Adipose tissue (tissue), 3 donors: ENCODE results near the gene RBM26. TPM values are rescaled to one million over a fixed set of nuclear protein-coding genes. Genes with fewer than 3 reads are reported as not detected.

Experiments used
- H3K27ac ChIP-seq: one replicate; pipeline ENCODE4 v1.5.1; 2013; ENCODE audit warnings: low read depth, low read length
- WGBS, 3 donors: extraction: QIAGEN DNeasy Blood & Tissue Kit; methylation state at CpG; one replicate each; pipeline ENCODE4 v1.1.7; 2013; 5-methylcytosine and 5-hydroxymethylcytosine counted together
- polyA plus RNA-seq, 3 donors: library from polyadenylated mRNA; stranded (reverse); fragments of 200-250 nt; gene quantifications; one replicate each; pipeline ENCODE4 v1.2.3, GENCODE V29; 2013
- donor health status: healthy with polysubstance abuse.
- donor health status: Bipolar disorder and iron deficiency.
- donor health status: healthy.

Gene RBM26
- polyA plus RNA-seq, 3 donors = 8.2 to 15.2 (median 12.5) TPM

DNA sequence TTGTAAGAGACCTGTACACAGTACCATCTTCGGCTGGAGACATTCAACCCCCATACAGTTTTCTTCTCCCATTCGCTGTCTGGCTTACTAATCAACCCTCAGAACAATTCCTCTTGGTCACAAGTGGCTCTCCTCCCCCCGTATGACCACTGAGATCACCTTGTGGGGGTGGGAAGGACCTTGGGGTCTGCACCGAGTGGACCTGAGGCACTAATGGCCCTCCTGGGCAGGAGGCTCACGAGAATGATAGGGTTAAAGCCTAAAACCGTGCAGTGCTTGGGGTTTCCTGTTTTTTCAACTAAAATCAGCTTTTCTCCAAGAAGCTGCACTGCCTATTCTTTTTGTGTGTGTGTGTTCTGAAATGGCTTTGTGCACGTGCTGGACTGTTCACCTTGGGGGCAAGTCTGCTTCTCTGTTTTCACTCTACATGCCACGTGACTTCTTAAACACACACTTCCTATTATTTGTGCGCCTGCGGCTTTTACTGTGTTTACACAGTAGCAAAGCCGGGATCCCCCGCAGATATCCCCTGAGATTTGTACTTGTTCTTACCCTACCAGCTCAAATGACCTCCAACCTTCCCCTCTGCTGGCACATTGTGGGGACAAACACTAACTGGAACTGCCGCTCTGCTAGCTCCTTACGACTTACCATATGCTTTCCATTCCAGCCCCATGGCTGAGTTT, 12.3 kb downstream of the RBM26 start:
- H3K27ac ChIP-seq = no peak overlapping the region
- 45 to 55% (median 52%) methylated on average over 14 of the region's 14 CpGs for WGBS, 3 donors

DNA sequence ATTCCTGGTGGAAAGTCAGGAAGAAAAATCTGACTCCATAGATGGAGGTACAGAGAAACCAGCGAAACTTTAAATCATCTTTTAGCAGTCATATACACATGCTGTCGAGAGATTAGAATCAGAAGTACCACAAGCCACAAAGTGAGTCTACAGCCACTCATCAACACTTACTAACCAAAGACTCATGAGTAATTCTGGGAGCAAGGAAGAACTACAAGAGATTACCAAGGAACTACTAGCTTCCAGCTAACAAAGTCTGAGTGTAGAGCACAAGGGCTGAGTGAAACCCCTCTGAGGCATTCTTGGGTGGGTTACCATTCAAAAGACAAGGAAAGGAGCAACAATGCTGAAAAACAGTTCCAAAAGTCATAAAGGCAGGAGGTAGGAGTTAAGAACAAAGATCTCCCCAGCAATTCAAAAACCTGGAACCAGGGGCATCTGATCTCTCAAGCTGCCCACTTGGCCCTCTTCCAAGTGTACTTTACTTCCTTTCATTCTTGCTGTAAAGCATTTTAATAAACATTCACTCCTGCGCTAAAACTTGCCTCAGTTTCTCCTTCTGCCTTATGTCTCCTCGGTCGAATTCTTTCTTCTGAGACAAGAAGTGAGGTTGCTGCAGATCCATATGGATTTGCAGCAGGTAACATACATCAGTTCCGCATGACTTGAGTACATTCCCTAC, 13.0 kb downstream of the RBM26 start:
- H3K27ac ChIP-seq = no peak overlapping the region
- 74 to 82% (median 79%) methylated on average over 6 of the region's 6 CpGs for WGBS, 3 donors

DNA sequence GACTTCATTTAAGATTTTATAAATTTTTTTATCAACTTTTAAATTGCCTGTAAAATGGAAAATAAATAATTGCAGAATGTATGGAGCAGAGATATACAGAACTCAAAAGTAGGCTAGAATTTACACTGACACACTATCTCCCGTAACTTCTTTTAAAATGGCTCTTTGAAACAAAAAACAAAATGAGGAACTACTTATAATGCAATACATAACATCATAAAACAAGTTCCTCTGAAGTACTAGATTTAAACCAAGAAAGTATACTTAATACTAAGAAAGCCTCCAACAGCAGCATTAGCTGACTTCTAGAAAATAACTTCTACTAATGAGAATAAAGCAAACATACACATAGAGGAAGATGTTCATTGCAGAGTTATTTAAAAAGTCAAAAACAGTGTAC, 17.0 kb downstream of the RBM26 start:
- WGBS, 3 donors = 60 to 97% (median 64%) methylated on average over 1 of the region's 1 CpG
- no peak overlapping the region for H3K27ac ChIP-seq

DNA sequence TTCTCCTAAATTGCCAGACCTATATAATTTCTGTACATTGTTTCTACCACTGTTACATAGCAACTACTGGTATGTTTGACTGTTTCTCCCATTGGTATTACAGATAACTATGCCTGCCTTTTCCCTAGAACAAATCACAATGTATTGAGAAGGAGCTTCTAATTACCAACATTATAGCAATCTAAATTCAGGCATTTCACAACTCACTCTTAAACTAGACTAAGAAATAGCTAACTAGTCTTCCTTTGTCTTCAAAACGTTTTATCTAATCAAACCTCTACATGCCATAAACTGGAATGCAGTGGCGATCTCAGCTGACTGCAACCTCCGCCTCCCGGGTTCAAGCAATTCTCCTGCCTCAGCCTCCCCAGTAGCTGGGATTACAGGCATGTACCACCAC, 18.2 kb downstream of the RBM26 start:
- no peak overlapping the region for H3K27ac ChIP-seq
- 81 to 92% (median 86%) methylated on average over 4 of the region's 4 CpGs for WGBS, 3 donors

DNA sequence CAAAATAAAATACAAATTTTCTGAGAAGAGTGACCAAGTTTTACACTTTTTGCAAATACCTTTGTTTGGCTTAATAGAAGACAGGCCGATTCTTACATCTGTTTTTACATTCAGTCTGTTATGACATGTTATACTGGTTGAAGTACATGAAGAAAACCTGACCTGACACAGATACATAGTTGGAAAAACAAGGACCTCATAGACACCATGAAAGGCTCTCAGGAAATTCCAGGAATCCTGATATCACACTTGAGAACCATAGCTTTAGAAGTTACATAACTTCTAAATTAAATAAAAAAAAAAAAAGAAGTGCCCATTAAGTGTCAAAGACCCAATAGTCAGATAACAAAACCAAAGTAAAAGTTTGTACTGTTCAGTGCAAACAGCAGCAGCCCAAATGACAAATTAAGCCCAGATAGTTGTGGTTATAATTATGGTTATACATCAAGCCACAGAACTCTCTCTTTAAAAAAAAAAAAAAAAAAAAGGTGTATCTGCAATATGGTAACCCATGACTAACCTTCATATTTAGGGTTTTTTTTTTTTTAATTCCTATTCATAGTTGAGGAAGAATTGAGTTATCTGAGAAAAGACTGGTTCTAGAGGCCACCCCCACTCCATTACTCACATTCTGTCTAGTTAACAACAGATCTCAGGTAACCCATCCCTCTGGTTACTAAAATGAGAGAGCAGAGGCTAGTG, 19.8 kb downstream of the RBM26 start:
- 79 to 97% (median 90%) methylated on average over 1 of the region's 1 CpG for WGBS, 3 donors

DNA sequence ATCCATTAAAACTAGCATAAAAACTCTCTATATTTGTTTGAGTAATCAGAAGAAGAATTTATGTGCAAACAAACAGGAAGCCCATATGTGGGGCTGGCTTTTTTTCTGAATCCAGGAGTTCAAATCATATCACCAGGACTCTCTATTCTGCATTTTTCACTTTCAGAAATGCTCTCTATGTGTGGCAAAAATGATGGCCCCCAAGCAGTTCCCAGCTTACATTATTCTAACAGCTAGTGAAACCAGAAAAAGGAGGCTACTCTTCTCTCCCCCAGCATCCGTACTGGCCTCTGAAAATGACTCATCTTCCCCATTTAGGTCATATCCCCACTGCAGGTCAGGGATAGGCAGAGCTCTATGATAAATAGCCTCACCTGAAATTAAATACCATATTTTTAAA, 20.4 kb downstream of the RBM26 start:
- H3K27ac ChIP-seq = no peak overlapping the region
- 28 to 67% (median 42%) methylated on average over 1 of the region's 1 CpG for WGBS, 3 donors

More for the DNA sequence above, 19.8 kb downstream of the RBM26 start:
- H3K27ac ChIP-seq = no peak overlapping the region

DNA sequence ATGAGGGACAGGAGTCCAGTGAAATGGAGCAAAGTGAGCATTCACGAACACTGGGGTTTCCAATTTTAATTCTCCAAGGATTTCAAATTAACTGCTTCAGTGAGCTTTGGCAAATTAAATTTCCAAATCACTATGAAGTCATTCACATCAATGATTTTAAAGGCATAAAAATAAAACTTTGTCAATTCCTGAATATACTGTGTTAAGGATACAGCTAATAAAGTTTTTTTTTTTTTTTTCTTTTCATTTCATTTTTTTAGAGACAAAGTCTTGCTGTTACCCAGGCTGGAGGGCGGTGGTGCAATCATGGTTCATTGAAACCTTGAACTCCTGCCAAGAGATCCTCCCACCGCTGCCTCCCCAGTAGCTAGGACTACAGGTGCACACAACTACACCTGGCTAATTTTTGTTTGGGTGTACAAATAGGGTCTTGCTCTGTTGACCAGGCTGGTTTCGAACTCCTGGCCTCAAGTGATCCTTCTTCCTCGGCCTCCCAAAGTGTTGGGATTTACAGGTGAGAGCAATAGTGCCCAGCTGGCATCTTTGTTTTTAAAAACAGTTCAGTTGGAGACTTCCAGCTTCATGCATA, 21.9 kb downstream of the RBM26 start:
- 87 to 96% (median 93%) methylated on average over 5 of the region's 5 CpGs for WGBS, 3 donors
- H3K27ac ChIP-seq = no peak overlapping the region

DNA sequence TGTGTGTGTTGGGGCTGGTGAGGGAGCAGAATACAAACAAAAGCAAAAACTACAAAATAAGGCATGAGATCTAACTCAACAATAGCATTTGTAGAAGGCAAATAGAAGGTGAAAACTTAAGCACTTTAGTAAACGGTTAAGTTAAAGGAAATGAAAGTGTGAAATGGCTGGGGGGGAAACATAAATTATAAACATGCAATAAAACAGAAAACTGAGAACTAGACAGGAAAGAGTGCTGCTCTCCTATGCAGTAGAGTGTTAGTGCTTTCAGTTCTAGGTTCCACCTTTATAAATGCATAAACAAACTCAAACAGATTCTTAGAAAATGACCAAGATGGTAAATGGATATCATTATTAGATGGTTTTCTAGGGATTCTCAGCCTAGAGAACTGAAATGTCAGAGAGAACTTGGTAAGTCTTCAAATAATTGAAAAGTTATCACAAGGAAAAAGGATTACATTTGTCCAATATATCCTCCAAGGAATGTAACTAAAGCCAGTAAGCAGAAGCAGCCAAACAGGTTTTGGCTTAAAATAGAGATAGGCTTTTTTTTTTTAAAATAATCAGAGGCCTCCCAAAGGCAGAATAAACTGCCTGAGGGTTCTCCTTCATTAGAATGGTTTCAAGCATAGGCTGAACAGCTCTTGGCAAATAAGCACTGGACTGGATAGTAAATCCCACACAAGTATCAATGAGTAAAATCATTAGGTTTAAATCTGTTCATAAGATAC, 23.3 kb downstream of the RBM26 start:
- no peak overlapping the region for H3K27ac ChIP-seq
- WGBS, 3 donors = 10 to 59% (median 19%) methylated on average over 1 of the region's 1 CpG

DNA sequence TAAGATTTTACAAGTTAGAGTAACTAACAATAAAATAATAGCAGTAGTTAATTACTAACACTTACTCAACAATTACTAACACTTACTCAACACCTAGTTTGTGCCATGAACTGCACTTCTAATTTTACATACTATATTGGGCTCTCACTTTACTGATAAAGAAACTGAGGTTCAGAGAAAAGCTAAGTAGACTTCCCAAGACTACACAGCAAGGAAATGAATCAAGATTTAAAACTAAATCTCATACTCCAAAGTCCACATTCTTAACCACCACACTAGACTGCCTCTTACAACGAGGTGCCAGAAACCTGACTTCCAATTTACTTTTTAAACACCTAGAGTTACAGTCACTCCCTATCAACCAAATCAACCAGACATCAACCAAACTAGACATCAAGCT, 25.1 kb downstream of the RBM26 start:
- 24 to 92% (median 90%) methylated on average over 1 of the region's 1 CpG for WGBS, 3 donors

DNA sequence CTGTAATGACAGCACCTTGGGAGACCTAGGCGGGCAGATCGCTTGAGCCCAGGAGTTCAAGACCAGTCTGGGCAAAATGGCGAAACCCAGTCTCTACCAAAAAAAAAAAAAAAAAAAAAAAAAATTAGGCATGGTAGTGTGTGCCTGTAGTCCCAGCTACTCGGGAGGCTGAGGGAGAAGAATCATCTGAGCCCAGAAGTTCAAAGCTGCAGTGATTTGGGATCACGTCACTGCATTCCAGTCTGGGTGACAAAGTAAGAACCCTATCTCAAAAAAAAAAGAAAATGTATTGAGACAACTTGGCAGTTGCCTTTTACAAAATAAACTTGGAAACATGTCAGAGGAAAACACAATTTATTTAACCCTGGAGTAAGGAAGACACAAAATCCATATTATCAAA, 26.8 kb downstream of the RBM26 start:
- no peak overlapping the region for H3K27ac ChIP-seq
- 78 to 93% (median 83%) methylated on average over 5 of the region's 5 CpGs for WGBS, 3 donors

More for the DNA sequence above, 25.1 kb downstream of the RBM26 start:
- no peak overlapping the region for H3K27ac ChIP-seq

DNA sequence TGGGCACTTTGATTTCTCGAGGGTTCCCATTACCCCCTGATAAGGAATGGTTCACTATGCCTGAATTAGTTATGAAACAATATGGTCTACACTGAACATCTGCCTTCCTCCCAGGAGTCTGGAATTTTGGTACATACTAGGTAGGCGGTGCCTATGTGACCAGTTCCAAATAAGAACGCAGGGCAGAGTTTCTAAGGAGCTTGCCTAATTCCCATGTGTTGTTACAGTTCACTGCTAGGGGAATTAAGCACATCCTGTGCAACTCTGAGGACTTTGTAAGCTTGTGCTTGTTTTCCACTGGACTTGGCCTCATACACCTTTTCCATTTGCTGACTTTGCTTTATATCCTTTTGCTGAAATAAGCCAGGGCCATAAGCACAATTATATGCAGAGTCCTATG, 29.2 kb downstream of the RBM26 start:
- WGBS, 3 donors = 67 to 83% (median 76%) methylated on average over 3 of the region's 3 CpGs

DNA sequence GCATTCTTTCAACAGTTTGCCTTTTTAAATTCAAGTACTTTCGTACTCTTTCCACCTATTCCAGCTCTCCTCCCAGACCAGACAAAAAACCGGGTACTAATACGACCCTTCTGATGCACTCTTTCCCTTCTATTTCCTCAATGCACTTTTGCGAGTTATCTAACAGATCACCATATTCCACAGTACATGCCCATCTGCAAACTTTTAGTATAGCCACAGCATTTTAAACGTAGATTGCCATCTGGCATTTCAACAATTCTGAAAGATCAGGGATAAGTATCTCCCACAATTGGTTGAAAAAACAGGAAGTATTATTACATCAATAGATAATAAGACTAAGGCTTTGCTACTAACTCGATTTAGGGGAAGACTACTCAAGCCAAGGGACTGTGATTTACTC, 31.5 kb downstream of the RBM26 start:
- WGBS, 3 donors = 83 to 88% (median 84%) methylated on average over 6 of the region's 6 CpGs
- no peak overlapping the region for H3K27ac ChIP-seq

More for the DNA sequence above, 29.2 kb downstream of the RBM26 start:
- no peak overlapping the region for H3K27ac ChIP-seq

DNA sequence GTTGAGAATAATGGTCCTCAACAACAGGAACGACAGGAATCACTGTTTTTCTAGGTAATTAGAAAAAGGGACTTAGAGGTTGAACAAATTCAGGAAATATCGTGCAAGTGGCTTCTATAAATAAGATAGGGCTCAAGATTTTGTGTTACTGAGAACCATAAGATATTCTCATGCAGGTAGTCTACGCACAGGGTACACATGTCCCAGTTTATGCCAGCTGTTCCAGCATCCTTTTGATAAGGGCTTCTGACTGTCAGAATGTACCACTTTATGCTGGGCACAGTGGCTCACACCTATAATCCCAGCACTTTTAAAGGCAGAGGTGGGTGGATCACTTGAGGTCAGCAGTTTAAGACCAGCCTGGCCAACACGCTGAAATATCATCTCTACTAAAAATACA, 32.1 kb downstream of the RBM26 start:
- WGBS, 3 donors = 92 to 97% (median 95%) methylated on average over 4 of the region's 4 CpGs
- H3K27ac ChIP-seq = no peak overlapping the region

DNA sequence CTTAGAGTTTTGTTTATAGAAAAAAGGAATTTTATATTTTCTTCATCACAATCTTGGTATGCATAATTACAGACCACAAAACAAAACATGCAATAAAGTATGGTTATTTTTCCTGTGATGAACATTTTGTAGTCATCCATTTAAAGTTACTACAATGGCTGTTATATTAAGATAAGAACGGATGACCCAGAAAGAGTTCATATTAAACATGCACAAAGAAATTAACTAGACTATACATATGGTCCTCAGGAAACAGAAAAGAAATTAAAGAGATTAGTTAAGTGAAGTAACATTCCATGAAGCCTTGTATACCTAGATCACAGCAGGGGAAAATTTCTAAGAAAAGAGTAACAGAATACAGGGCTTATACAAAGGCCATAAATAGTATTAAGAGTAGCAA, 36.8 kb downstream of the RBM26 start:
- WGBS, 3 donors = 93 to 98% (median 96%) methylated on average over 1 of the region's 1 CpG
- no peak overlapping the region for H3K27ac ChIP-seq

DNA sequence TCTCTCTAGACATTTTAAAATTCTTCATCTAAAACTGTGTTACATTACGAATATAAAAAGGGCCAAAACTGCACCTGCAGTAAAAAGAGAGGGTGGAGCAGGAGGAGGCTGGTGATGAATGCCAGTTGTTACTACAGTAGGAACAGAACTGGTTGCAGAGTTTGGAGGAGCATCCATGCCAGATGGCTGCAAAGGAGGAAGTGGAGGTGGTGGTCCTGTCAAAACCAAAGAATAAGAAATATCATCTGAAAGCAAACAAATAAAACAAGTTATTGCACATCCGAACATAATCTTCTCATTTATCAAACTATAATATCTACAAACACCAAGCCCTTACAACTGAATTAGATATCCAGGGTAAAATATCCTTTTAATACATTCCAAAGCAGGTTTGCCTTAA, 40.1 kb downstream of the RBM26 start:
- 87 to 93% (median 88%) methylated on average over 2 of the region's 2 CpGs for WGBS, 3 donors
- H3K27ac ChIP-seq = no peak overlapping the region

DNA sequence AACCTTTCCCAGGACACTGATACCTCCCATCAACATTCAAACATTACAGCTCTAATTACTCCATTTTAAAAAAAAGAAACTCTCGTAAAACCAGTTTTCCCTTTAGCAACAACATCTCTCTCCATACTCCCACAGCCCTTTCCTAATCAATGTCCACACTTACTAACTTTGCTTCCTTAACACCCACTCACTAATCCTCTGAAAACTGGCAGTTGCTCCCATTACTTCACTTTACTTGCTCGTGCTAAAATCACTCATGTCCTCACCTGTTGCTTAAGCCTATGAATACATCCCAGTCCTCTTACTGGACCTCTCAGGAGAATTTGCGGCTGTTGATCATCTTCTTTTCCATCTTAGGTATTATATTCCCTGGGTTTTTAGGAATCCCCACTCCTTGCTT, 44.8 kb downstream of the RBM26 start:
- 84 to 92% (median 89%) methylated on average over 3 of the region's 3 CpGs for WGBS, 3 donors

DNA sequence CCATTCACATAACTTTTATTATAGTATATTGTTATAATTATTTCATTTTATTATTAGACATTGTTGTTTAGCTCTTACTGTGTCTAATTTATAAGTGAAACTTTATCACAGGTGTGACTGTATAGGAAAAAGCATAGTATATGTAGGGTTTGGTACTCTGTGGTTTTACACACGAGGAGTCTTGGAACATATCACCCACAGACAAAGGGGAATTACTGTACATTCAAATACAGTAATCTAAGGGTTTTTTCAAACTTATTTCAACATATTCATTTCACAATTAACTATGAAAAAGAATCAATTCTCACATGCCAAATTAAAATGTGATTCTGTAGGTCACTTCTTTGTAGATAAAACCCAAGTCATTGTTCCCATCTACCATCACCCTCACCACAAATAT, 46.0 kb downstream of the RBM26 start:
- WGBS, 3 donors = 51 to 83% (median 57%) methylated on average over 1 of the region's 1 CpG

More for the DNA sequence above, 44.8 kb downstream of the RBM26 start:
- H3K27ac ChIP-seq = no peak overlapping the region

DNA sequence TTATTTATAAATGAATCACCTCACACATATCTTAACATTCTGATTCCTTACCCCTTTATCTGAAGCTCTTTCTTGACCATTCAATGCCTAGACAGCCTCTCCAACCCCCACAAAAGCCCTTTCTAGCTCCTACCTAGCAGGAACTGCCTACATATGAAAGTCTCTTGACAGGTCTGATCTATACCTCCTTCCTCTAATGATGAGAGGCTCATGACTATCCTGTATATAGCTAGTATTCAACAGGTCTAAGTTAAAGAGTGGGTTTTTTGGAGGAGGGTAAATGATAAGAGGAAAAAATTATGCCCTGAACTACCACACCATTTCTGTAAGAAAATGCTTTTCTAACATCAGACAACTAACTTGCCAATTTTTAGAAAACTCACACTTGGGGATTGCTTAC, 47.0 kb downstream of the RBM26 start:
- no peak overlapping the region for H3K27ac ChIP-seq

More for the DNA sequence above, 46.0 kb downstream of the RBM26 start:
- no peak overlapping the region for H3K27ac ChIP-seq

DNA sequence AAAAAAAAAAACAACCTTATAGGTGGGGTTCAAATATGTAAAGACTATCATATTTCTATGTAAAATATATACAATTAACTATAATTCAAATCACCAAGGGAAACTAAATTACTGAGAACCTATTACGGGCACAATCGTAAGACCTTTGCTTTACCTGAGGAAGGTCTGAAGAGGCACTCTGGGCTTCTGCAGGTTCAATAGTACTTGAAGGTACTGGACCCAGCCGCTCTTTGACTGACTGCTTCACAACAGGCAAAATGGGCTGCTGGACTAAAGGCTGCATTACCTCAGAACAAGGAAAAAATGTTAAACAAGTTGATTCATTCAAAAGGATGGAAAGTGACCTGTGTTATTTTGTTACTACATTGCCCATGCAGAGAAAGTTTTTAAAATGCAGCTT, 51.8 kb downstream of the RBM26 start:
- H3K27ac ChIP-seq = no peak overlapping the region
- WGBS, 3 donors = 94 to 98% (median 95%) methylated on average over 3 of the region's 3 CpGs
